ENCODE data around the gene ANKRD17. TPM values are rescaled to one million over a fixed set of nuclear protein-coding genes. Genes with fewer than 3 reads are reported as not detected.
A peak's percentile ranks its signal among the peaks of the same experiment; 100 is the strongest.

The ANKRD17 gene
- total RNA-seq, 1 donor from 2014 or later = 84.8 TPM

- intact Hi-C loops (cut with DNase I) = no loop called here
- peak; percentile 2 for ATAC-seq
Measured at GRCh38 chr4:73070074-73070390, 188.6 kb downstream of the ANKRD17 start.

GRCh38 chr4:73069338-73070073 lies 189.1 kb downstream of the ANKRD17 start, which contains the start of gene COX18:
TSS of gene COX18 (minus strand) at chr4:73069716. CDS start at chr4:73069649, 67 bp downstream.
- intact Hi-C loops (cut with DNase I) = no loop called here
- DNase-seq (ENCODE audit: low spot score) (peak; percentile 99), ATAC-seq (peak; percentile 99)

More at GRCh38 chr4:73070074-73070390, 188.6 kb downstream of the ANKRD17 start:
- no peak for DNase-seq (ENCODE audit: low spot score)

- DNase-seq (ENCODE audit: low spot score) = no peak
- intact Hi-C loops (cut with DNase I) = no loop called here
- no peak for ATAC-seq
Measured at GRCh38 chr4:73068491-73069337, 189.9 kb downstream of the ANKRD17 start.

- DNase-seq (ENCODE audit: low spot score) = no peak
- intact Hi-C loops (cut with DNase I) = no loop called here
- ATAC-seq = no peak
Measured at GRCh38 chr4:73067971-73068394, 190.6 kb downstream of the ANKRD17 start.

GRCh38 chr4:73066928-73067327 lies 191.7 kb downstream of the ANKRD17 start:
- intact Hi-C loops (cut with DNase I) = no loop called here
- DNase-seq (ENCODE audit: low spot score) (no peak), ATAC-seq (no peak)

GRCh38 chr4:73066445-73066844 lies 192.2 kb downstream of the ANKRD17 start:
- no peak for DNase-seq (ENCODE audit: low spot score)
- ATAC-seq = no peak
- intact Hi-C loops (cut with DNase I) = no loop called here

GRCh38 chr4:73064536-73064935 lies 194.1 kb downstream of the ANKRD17 start:
- intact Hi-C loops (cut with DNase I) = no loop called here
- DNase-seq (ENCODE audit: low spot score) (no peak), ATAC-seq (no peak)

- intact Hi-C loops (cut with DNase I) = no loop called here
- no peak for ATAC-seq
Measured at GRCh38 chr4:73055241-73055897, 203.2 kb downstream of the ANKRD17 start.

GRCh38 chr4:73053974-73054480 lies 204.6 kb downstream of the ANKRD17 start:
- intact Hi-C loops (cut with DNase I) = no loop called here
- ATAC-seq (no peak), DNase-seq (ENCODE audit: low spot score) (no peak)

More at GRCh38 chr4:73055241-73055897, 203.2 kb downstream of the ANKRD17 start:
- DNase-seq (ENCODE audit: low spot score) = no peak

- ATAC-seq = no peak
- no peak for DNase-seq (ENCODE audit: low spot score)
- intact Hi-C loops (cut with DNase I) = no loop called here
Measured at GRCh38 chr4:73053076-73053475, 205.5 kb downstream of the ANKRD17 start.

- intact Hi-C loops (cut with DNase I) = no loop called here
- ATAC-seq (no peak), DNase-seq (ENCODE audit: low spot score) (no peak)
Measured at GRCh38 chr4:73051625-73052024, 207.0 kb downstream of the ANKRD17 start.

- no peak for DNase-seq (ENCODE audit: low spot score)
- intact Hi-C loops (cut with DNase I) = no loop called here
- no peak for ATAC-seq
Measured at GRCh38 chr4:73045879-73046278, 212.7 kb downstream of the ANKRD17 start.

- ATAC-seq (no peak), DNase-seq (ENCODE audit: low spot score) (no peak)
- intact Hi-C loops (cut with DNase I) = no loop called here
Measured at GRCh38 chr4:73037057-73037456, 221.5 kb downstream of the ANKRD17 start.

- ATAC-seq (no peak), DNase-seq (ENCODE audit: low spot score) (no peak)
- intact Hi-C loops (cut with DNase I) = no loop called here
Measured at GRCh38 chr4:73036123-73036522, 222.5 kb downstream of the ANKRD17 start.

- intact Hi-C loops (cut with DNase I) = no loop called here
- ATAC-seq (no peak), DNase-seq (ENCODE audit: low spot score) (no peak)
Measured at GRCh38 chr4:73034896-73035295, 223.7 kb downstream of the ANKRD17 start.

GRCh38 chr4:73028621-73029020 lies 230.0 kb downstream of the ANKRD17 start:
- ATAC-seq = no peak
- intact Hi-C loops (cut with DNase I) = no loop called here

More at GRCh38 chr4:73028621-73029020, 230.0 kb downstream of the ANKRD17 start:
- no peak for DNase-seq (ENCODE audit: low spot score)

Data from sciatic nerve (tissue), 2 donors.